CMK (cell line): Measurements from ENCODE around the gene SLIT2.

Experiments used
- DNase-seq: peaks from one replicate; pipeline ENCODE4 v3.0.0-alpha.2; 2010; ENCODE audit warnings: low read depth

The SLIT2 gene, protein sequence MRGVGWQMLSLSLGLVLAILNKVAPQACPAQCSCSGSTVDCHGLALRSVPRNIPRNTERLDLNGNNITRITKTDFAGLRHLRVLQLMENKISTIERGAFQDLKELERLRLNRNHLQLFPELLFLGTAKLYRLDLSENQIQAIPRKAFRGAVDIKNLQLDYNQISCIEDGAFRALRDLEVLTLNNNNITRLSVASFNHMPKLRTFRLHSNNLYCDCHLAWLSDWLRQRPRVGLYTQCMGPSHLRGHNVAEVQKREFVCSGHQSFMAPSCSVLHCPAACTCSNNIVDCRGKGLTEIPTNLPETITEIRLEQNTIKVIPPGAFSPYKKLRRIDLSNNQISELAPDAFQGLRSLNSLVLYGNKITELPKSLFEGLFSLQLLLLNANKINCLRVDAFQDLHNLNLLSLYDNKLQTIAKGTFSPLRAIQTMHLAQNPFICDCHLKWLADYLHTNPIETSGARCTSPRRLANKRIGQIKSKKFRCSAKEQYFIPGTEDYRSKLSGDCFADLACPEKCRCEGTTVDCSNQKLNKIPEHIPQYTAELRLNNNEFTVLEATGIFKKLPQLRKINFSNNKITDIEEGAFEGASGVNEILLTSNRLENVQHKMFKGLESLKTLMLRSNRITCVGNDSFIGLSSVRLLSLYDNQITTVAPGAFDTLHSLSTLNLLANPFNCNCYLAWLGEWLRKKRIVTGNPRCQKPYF (N-terminal part only)

DNA sequence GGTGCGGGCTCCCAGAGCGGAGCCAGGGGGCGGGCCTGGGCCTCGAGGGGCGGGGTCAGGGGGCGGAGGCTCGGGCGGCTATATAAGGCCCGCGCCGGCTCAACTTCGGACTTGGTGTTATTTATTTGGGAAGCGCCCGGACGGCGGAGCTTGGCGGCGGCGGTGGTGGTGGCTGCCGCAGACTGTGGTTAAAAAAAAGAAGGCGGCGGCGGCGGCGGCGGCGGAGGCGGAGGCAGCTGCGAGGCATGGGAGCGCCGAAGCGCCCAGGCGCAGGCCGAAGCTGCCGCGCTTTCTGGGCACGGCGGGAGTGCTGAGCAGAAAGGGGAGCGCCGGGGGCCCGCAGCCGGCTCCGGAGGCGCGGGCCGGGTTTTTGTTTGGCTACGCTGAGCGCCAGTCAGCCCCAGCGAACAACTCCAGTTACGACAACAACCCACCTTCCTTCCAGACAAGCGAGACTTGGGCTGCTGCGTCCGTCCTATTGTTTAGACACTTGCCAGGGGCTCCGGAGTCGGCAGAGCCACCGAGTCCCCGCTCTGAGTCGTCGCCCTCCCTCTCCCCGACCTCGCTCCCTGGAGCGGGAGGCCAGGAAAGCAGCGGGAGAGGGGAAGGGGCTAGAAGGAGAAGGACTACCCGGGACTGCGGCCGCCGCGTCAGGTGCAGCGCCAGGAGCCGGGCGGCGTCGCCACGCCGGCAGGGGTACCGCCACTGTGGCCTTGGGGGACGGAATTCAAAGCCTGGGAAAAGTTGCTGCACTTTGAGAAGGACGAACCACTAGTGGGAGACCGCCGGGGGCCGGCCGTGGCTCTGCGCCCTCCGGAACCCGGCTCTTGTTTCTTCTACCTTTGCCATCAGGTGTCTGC, at the start of gene SLIT2:
TSS of gene SLIT2 (plus strand) at position 110 of the 860 bp plus-strand sequence. CDS start 1,911 bp downstream, outside the sequence.
- no peak for DNase-seq

DNA sequence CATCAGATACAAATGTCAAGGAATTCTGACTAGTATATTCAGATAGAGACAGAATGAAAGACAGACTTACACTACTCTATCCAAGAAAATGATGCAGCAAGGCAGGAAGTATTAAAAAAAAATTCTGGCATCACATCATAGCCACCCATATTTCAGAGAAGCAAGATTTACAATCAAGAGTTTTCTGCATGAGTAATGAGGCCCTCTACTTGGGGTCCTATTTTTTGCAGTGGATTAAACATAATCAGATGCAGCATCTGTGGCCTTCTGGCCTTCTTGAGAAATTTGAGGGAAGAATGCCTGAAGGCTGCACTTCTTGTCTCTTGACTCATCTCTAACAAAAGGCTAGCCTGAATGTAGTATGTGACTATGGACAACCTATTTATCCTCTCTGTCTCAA, 48.2 kb upstream of the SLIT2 start:
- DNase-seq: no peak

DNA sequence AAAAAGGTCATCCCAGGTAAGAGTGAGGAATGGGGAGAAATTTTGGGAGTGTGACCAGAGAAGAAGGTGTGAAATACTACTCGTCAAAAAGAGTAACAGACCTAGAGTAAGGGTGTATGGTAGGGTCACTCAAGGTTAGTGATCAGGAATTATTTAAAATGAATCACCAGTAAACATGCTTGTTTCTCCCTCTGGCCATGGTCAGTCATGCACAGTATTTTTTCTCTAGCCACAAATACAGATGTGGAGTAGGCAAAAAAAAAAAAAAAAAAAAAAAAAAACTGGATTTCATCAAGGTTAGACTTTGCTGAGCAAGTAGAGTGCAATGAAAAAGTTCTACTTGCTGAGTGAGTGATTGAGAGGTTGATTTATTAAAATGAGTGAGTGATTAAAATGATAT, 34.2 kb upstream of the SLIT2 start:
- no peak for DNase-seq

DNA sequence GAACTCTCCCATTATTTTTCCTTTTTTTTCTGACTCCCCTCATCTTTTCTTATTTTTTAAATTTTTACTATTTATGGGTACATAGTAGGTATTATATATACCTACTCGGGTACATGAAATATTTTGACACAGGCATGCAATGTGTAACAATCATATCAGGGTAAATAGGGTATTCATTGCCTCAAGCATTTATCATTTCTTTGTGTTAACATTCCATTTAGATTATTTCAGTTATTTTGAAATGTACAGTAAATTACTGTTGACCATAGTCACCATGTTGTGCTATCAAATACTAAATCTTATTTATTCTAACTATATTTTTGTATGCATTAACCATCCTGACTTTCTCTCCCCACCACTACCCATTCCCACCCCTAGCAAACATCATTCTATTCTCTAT, 33.8 kb upstream of the SLIT2 start:
- DNase-seq: no peak

DNA sequence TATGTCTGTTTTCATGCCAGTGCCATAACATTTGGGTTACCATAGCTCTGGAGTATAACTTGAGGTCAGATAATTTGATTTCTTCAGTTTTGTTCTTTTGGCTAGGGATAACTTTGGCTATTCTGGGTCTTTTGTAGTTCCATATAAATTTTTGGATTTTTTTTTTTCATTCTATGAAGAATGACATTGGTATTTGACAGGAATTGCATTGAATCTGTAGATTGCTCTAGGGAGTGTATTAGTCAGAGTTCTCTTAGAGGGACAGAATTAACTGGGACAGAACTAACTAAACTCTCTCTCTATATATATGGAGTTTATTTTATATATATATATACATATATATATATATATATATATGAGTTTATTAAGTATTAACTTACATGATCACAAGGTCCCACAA, 32.2 kb upstream of the SLIT2 start:
- DNase-seq: no peak

DNA sequence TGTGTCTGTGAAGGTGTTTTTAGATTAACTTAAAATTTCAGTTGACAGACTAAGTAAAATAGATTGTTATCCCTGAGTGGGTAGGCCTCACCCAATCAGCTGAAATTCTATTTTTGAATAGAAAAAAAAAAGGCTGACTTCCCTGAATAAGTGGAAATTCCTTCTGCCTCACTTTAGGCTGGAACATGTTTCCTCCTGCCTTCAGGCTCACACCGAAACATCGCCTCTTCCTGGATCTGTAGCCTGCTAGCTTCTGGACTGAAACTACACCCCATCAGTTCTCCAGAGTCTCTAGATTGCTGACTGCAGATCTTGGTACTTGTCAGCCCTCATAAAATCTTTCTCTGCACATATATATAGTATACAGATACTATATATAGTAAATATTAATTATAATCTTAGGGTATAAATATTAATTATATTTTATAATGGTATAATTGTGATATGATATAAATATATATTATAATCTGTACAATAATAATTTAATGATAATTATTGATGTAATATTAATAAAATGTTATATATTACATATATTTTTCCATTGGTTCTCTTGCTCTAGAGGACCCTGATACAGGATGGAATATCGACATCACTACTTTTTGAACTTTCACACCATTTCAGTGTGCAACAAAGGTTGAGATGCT, 13.7 kb upstream of the SLIT2 start:
- DNase-seq: no peak

DNA sequence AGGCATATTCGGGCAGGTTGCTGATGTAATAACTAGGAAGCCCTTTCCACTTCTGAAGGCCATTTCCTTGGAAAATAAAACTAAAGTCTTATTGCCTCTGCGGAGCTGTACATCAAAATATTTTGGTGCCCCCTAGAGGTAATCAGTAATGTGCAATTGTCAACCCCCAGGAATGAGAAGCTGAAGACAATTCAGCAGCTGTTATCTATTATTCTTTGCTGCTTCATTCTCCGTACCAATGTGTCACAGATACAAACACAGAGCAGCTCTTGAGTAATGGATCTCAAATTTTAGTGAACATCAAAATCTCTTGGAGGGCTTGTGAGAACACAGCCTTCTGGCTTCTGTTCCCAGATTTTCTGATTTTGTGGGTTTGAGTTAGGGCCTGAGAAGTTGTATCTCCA, 3.5 kb upstream of the SLIT2 start:
- DNase-seq: no peak

DNA sequence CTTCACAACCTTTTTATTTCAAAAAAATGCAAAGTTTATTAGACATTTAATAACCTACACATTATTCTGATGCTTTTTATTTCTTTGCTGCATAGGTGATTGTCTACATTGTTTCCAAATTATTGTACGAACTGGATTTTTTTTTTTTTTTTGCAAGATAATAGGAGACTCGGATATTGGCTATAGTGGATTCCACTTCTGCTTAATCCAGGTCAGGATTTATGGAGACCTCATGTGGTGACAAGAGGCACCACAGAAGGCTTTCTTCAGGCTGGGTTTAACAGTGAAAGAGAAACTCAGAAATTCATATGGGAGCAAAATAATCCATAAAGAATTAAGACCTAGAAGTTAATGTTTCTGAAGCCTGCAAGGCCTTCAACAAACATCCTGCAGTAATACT, 2.4 kb upstream of the SLIT2 start:
- no peak for DNase-seq

DNA sequence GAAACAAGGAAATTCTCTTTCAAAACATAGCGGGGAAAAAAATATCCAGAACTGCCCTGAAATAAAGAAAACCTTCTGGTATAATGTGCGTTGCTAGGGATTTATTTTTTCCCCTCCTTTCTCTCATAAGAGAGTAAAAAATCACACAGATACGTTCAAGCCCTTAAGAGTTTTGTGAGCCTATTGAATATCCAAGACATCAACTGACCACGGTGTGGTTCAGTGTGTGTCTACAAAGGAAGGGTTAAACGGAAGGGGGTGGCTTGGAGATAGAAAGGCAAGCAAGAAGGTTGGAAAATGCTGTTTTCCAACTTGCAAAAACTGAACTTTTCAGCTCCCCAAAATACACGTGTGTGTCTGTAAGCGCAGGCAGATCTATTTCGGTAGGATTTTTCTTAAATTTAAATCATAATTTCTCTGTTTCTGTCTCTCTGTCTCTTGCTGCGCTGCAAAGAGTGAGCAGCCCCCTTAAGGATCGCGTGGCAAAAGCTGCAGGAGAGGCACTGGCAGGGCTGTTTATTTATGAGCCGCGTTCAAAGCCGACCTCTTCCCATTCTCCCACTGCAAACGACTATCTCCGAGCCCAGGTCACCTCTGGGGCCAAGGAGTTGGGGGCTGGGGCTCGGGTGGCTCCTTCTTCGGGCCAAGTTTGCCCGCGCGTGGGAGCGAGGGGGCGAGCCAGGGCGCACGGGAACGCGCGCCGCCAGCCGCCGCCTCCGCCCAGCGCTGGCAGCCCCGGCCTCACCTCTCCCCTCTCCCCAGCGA, 492 bp upstream of the SLIT2 start:
- no peak for DNase-seq

DNA sequence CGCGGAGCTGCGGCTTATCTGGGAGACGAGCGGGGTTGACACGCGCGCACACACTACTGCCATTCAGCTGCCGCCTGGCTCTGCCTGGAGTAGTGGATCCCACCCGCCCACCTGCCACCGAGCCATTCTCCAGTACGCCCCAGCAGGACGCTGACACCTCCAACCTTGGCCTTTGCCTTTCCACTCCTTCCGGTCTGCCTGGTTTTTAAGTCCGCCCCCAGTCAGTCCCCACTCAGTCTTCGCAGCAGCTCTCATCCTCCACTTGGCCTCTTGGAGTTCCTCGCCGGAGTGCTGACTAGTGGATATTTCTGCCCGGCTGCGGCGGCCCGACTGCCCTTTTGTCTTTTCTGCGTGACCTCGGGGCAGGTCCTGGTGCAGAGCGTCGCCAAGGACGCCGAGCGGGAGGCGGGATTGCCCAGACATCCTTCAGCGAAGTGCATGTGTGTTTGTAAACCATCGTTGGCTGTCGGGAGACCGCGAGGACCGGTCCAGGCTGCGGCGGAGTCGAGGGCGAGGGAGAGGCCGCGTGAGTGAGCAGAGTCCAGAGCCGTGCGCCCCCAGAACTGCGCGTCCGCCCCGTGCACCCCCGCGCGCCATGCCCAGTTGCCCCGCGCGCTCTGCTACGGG, 1.1 kb downstream of the SLIT2 start:
- no peak for DNase-seq

DNA sequence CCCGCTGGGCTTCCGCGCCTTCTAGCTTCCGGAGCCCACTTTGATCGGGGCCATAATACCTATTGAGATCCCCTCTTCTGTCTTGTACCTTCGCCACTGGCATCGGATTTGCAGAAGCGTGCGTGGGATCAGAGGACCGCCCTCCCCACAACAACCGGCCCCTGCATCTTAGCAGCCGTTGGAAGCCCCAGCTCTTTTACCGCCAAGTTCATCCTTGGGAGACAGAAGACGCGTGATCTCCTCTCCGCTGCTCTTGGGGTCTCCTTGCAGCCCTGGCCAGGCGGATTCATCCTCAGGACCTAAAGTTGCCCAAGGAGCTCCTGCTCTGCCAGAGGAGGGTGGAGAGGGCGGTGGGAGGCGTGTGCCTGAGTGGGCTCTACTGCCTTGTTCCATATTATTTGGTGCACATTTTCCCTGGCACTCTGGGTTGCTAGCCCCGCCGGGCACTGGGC, 1.6 kb downstream of the SLIT2 start:
- DNase-seq: no peak

DNA sequence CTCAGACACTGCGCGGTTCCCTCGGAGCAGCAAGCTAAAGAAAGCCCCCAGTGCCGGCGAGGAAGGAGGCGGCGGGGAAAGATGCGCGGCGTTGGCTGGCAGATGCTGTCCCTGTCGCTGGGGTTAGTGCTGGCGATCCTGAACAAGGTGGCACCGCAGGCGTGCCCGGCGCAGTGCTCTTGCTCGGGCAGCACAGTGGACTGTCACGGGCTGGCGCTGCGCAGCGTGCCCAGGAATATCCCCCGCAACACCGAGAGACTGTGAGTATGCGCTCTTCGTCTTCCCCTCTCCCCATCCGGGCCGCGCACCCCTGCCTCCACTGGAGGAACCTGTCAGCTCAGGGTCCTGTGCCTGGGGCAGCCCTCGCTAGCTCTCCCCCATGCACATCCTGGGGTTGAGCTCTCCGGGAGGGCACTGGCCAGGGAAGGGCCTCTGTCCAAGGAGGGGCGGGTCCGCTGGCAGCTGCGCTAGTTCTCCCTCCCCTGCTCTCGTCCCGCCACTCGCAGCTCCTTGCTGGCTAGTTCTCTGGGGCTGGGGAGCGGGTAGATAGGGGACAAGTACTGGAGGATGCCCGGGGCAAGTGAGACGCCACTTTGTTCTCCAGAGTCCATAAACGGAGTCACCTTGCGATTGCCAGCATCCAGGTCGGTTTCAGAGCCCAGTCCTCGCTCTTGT, 2.2 kb downstream of the SLIT2 start:
- DNase-seq: no peak

DNA sequence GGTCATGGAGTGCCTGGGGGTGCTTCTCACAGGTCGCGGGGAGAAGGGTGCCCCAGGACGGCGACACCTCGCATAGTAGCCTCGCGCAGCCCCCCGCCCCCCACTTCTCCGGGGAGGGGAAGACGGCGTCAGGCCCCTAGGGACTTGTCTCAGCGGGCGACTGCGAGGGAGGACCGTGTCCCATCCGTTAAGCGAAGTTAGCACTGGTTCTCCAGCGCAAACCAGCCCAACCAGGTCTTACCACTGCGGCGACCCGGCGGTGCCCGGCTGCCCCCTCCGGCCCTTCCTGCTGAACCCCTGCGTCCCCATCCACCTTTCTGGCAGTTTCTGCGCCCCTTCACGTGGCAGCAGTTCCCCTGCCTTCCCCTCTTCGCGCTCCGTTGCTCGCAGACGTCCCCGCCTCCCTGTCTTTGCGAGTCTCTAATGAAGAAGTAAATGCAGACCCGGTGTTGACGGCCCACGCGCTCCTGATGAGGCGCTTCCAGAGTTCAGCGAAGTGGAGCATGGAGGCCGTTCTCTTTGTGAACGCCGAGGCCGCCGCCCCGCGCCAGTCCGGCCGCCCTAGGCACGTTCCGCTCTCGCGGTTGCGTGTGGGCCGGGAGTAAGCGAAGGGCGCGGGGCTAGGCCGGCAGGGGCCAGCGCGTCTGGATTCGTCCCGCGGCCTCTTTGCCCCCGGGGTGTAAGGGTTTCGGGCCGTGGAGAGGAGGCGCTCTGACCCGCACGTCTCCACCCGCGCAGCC, 3.0 kb downstream of the SLIT2 start:
- DNase-seq: no peak

DNA sequence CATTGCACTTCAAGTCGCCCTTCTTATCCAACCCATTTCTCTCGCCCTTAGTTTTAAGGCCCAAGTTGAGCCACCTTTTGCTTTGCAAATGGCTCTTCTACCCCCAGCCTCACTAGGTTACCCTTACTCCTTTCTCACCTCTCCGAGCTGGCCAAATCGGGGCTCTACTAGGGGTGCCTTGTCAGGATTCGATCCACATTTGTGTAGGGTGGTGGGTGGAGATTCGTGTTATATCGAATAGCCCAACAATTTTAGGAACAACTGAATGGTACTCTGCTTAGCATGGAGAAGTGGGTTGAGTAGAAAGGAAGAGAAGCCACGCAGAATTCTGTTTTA, 3.5 kb downstream of the SLIT2 start:
- DNase-seq: no peak

DNA sequence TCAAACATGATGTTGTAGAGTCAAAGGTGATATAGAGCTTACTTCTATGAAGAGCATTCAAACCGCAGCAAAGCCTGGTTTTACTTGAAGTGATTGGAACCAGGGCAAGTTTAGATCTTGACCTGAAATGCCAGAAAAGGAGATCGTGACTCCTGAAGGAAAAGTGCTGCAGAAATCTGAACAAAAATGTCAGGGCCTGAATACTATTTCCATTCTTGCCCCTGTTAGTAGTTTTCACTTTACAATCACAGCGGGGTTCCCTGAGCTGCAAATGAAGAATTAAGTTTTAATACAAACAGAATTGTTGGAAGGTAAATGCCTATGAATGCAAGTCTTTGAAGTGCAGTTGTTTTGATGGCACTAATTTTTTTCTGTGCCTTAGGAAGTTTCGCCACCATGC, 4.1 kb downstream of the SLIT2 start:
- no peak for DNase-seq

DNA sequence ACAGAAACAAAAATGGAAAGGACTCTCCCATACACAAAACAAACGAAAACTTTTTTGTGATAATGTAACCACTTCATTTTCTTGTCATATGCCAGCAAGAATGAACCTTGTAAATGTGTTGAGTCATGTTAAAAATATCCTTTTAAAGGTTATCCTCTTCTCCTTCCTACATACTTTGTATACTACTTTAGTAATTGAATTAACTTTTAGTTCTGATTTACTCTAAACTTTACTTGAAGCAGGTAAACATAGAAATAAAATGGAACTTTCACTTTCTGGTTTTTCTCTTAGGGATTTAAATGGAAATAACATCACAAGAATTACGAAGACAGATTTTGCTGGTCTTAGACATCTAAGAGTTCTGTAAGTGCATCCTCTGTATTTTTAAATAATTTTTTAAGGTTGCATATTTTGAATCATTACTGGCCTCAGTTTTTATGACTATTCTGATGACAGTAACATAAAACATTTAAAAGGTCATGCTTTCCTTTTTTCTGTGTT, 4.7 kb downstream of the SLIT2 start:
- DNase-seq: no peak

DNA sequence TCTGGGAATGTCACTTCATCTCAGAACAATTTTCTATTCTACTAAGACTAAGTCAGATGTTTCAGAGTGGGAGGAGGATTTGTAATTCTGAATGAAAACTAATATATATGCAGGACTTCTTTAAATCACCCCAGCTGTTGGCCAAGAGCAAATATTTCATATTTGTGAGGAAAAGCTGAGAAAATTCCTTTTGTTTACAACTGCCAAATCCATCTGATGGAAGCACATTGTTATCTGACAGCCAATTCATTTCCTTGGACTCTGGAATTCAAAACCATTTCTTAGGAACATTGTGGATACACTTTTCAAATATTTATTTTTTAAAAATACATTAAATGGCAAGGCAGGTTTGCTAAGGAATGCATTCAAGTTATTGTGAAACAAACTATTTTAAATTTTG, 8.0 kb downstream of the SLIT2 start:
- DNase-seq: no peak

DNA sequence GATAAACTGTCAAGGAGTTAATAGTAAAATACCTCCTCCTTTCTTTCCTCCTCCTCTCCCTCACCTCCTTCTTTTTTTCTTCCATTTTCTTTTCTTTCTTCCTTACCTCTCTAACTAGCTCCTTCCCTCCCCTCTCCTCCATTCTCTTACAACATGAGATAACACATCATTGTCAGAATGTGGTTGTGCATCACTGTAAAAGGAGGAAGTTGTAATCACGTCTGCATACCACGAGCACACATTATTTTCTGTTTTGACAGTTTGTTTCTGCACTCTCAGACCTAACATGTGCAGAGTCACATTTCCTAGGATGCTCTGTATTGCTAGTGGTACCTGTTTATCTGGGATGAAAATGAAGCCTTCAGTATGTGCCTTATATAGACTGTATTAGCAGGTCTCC, 9.1 kb downstream of the SLIT2 start:
- no peak for DNase-seq

DNA sequence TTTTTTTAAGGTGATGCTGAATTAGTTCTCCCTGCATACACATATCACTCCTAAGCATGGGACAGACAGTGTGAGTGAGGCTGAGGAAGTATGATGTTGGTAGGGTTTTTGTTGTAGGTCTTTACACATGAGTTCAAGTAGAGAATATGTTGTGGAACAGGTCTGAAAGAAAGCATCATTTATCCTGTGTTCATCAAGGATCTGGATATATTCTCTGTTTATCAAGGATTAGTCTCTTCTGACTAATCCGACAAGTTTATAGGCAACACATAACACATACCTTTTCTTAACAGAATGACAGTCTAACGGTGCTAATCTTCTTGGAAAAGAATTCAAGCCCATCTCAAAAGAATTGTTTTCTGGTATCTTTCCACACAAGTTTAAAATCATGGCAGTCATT, 10.5 kb downstream of the SLIT2 start:
- DNase-seq: no peak

DNA sequence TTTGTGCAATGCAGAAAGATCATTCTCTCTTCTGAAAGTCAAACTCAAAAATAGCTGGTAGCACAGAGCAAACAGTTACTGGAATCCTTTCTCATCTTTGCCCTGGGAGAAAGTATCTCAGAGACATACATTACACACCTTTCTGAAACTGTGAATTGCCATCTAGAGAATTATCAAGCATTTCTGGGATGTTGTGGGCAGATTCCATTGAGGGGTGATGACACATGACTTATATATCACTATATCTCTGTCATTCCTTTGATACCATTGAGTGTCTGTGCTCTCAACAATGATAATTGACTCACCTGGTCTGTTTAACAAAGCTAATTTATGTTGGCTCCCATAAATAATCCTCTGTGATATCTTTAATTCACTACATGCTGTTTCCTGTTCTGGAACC, 13.0 kb downstream of the SLIT2 start:
- DNase-seq: no peak
